SKM-1 (cell line): ENCODE data around the gene GPBP1L1.

Experiments used
- DNase-seq: peaks from one replicate; lab custom pipeline; 2025; ENCODE audit not compliant: unreplicated experiment; lab: John Stamatoyannopoulos, UW

The GPBP1L1 gene

GRCh38 chr1:45643978-45644377 lies 42.4 kb downstream of the GPBP1L1 start:
- DNase-seq, result no peak

- no peak for DNase-seq
Observed at GRCh38 chr1:45643321-45643720, 43.0 kb downstream of the GPBP1L1 start.

GRCh38 chr1:45640293-45640692 lies 46.0 kb downstream of the GPBP1L1 start:
- no peak for DNase-seq

- no peak for DNase-seq
Observed at GRCh38 chr1:45635211-45635610, 51.1 kb downstream of the GPBP1L1 start.

- no peak for DNase-seq
Observed at GRCh38 chr1:45630429-45630828, 55.9 kb downstream of the GPBP1L1 start.

GRCh38 chr1:45629035-45629434 lies 57.3 kb downstream of the GPBP1L1 start:
- no peak for DNase-seq

GRCh38 chr1:45623972-45624371 lies 62.4 kb downstream of the GPBP1L1 start, which contains the start of gene CCDC17:
Gene CCDC17, minus strand, starts transcription at chr1:45624054. Its CDS starts 145 bp downstream, at chr1:45623909.
- no peak for DNase-seq

- DNase-seq, result no peak
Observed at GRCh38 chr1:45622524-45623394, 63.6 kb downstream of the GPBP1L1 start.

GRCh38 chr1:45621895-45622523 lies 64.3 kb downstream of the GPBP1L1 start:
- no peak for DNase-seq

- no peak for DNase-seq
Observed at GRCh38 chr1:45621501-45621836, 64.9 kb downstream of the GPBP1L1 start.

GRCh38 chr1:45620588-45621500 lies 65.5 kb downstream of the GPBP1L1 start:
- DNase-seq, result no peak

GRCh38 chr1:45619149-45619921 lies 67.0 kb downstream of the GPBP1L1 start:
- DNase-seq, result no peak

- no peak for DNase-seq
Observed at GRCh38 chr1:45617618-45618017, 68.7 kb downstream of the GPBP1L1 start.

- no peak for DNase-seq
Observed at GRCh38 chr1:45615885-45616284, 70.4 kb downstream of the GPBP1L1 start.

GRCh38 chr1:45612941-45613579 lies 73.3 kb downstream of the GPBP1L1 start:
- DNase-seq, result no peak

GRCh38 chr1:45610589-45611226 lies 75.6 kb downstream of the GPBP1L1 start:
- no peak for DNase-seq

- DNase-seq, result no peak
Observed at GRCh38 chr1:45608175-45609156, 77.9 kb downstream of the GPBP1L1 start.

GRCh38 chr1:45607404-45608074 lies 78.8 kb downstream of the GPBP1L1 start:
- no peak for DNase-seq
